Fibroblast of skin of abdomen (primary cell): Measurements from ENCODE around the gene ASIC3.

Experiments used
- DNase-seq: peaks from one replicate; pipeline ENCODE4 v3.0.0-alpha.2; 2013

ASIC3 gene

DNA sequence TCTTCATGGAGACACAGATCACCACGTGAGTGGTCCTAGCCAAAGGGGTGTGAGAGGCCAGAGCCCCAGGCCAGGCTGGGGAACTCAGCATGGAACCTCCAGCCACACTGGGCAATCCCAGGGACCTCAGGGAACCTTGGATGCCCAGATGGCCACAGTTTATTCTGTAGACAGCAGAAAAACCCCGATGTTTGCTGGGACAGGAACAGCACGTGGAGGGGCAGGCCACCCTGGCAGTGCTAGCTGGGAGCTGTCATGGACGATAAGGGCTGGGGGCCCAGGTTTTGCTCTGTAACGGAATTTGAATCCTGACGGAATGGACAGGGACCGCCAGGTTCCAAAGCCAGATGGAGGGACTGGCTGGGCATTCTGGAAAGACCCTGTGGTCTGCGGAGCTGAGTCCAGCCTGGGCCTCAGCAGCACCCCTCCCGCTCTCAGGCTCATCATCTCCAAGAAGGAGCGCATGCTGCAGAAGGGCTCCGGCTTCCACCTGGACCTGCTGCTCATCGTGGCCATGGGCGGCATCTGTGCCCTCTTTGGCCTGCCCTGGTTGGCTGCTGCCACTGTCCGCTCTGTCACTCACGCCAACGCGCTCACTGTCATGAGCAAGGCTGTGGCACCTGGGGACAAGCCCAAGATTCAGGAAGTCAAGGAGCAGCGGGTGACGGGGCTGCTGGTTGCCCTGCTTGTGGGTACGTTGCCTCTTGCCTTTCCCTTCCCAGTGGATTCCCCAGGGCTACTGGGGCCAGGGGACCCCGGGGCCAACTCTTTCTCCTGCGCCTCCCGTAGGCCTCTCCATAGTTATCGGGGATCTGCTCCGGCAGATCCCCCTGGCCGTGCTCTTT is 26.7 kb downstream of the ASIC3 start:
- DNase-seq = no peak

DNA sequence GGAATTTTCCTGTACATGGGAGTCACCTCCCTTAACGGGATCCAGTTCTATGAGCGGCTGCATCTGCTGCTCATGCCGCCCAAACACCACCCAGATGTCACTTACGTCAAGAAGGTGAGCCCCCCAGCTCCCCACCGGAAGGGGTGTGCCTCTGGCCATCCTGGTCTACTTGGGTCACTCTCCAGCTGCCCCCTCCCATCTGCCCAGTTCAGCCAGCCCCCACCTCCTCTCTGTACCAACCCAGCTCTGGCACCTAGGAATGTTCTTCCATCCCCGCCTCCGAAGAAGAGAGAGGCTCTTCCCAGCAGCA is 27.3 kb downstream of the ASIC3 start:
- DNase-seq = no peak

DNA sequence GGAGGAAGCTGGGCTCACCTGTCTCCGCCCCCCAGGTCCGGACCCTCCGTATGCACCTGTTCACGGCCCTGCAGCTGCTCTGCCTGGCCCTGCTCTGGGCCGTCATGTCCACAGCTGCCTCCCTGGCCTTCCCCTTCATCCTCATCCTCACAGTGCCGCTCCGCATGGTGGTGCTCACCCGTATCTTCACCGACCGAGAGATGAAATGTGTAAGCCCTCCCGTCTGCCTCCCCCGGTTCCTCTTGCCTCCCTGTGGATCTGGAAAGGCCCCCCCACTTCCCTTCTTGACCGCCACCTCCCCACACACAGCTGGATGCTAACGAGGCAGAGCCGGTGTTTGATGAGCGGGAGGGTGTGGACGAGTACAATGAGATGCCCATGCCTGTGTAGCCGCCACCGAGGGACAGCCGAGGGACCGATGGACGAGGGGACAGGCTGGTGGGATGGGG is 27.7 kb downstream of the ASIC3 start:
- no peak for DNase-seq

DNA sequence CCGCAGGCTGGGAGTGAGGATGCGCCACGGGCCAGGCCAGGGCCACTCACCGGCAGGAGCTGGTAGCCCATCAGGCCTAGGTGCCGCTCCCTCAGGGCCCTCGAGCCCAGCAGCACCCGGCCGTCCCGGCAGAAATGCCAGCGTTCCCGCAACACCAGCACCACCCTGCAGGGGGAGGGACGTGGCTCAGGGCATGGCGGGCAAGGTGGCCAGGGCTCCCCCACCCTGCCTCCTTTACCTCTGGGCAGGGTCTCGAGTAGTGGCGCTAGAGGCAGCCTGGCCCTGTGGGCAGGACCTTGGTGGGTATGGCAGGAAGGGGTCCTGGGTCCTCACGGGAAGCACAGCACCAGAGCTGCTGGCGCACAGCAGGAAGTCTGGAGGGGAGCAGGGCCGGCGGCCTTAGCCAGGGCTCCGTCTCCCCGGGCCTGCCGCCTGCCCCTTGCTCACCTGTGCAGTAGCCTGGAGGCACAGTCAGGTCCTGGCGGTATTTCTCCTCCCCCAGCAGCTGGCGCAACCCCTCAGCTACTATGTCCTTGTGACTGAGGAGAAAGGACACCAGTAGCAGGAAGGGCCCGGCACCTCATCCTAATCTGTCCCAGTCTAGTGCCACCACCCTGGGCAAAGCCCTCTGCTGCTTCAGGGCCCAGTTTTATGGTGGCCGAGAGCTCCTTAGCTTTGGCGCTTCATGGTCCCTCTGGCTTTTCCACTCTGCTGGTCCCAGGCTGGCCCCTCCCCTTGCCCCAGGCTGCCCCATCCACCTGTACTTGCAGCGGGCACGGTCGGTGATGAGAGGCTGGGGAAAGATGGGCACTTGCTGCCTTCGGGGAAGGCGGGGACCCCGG is 28.8 kb downstream of the ASIC3 start:
- DNase-seq = no peak

DNA sequence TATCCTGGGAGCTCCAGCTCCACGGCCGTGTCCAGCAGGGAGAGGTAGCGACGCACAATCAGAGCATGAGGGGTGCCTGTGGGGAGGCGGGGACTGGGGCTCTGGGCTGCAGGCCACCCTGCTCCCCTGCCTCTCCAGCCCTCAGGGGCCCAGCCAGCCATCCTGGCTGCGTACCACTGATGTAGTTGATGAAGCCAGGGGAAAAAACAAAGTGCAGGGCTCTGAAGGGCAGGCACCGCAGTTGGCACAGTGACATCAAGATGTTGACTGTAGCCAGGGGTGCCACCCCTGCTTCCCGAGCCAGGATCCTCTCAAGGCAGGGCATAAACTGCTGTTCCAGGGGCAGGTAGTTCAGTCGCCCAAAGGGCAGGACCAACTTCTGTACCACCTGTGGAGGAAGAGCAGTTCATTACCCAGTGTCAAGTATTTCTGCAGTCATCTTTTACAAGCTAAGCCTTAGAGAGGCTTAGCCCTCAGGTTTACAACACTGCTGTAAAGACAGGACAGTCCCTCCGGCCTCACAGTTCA is 29.4 kb downstream of the ASIC3 start:
- no peak for DNase-seq

DNA sequence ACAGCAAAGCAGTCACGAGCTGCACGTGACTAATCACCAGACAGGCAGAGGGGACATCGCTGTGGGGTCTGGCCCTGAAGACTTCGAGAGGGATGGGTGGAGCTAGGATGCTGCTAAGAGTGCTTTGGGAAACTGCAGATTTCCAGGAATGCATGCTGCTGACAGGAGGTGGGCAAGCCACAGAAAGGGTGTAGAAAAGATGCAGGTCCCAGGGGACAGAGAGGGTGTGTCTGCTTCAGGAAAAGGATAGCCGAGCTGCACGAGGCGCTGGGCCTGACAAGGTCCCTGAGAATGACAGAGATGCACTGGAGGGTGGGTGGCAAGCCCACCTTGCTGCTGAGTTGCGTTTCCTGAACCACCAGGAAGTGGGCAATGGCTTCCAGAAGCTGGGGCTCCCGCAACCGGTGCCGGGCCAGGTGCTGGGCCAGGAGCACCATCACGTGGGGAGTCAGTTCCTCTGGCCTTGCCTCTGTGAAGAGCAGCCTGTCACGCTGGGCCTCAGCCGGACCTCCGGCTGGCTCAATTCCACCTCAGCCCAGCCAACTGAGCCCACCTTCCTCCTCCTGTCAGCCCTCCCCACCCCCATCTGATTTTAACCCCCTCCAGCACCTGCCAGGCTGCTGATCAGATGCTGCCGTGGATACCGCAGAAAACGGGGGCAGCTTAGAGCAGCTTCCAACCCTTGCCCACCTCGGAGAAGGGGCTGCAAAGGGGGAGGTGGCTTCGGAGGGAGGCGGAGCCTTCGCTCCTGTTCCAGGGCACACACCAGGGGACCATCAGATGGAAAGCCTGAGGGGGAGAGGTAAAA is 30.1 kb downstream of the ASIC3 start:
- no peak for DNase-seq

DNA sequence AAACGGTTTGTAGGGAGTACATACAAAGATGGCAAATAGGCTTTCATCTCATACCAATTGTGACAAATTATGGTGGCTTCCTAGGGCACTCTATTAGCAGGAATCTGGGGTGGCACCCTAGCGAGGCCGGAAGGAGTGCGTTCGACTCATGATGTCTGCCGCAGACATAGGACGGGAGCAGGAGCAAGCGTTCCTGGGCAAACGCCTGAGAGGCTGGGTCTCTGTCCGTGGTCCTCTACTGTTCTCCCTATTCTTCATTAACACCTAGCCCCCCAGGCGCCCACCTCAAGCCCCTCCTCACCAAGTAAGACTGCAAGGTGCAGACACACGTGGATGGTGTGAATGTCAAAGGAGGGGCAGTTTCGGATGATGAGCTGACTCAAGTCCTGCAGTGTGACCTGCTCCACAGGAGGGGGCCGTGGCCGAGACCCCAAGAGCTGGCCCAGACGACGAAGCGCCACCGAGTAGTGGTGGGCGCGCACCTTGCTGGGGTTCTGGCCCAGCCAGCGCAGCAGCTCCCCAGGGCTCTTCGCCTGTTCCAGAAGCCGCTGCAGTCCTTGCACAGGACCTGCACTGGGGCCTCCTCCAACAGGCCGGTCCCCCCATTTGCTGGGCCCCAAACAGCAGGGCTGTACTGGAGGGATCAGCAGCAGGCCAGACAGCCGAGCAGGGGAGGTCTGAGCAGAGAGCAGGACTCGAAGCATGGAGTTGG is 31.0 kb downstream of the ASIC3 start:
- no peak for DNase-seq

DNA sequence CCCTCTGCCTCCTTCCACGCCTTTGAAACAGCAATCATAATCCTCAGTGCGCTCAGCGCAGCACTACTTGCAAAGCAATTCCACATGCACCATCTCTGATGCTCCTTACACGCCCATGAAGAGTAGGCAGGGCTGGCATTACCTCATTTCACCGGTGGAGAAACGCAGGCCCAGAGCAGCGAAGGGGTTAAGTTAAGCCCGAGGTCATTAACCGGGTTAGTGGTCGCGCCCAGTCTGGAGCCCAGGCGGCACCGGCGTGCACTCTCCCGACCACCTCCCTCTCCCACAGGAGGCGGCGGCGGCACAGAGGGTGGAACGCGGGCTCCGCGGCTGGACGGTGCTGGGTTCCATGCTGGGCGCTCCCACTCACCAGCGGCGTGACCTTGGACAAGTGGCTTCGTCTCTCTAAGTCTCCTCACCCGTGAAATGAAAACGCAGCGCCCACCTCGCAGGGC is 31.8 kb downstream of the ASIC3 start:
- DNase-seq = no peak

DNA sequence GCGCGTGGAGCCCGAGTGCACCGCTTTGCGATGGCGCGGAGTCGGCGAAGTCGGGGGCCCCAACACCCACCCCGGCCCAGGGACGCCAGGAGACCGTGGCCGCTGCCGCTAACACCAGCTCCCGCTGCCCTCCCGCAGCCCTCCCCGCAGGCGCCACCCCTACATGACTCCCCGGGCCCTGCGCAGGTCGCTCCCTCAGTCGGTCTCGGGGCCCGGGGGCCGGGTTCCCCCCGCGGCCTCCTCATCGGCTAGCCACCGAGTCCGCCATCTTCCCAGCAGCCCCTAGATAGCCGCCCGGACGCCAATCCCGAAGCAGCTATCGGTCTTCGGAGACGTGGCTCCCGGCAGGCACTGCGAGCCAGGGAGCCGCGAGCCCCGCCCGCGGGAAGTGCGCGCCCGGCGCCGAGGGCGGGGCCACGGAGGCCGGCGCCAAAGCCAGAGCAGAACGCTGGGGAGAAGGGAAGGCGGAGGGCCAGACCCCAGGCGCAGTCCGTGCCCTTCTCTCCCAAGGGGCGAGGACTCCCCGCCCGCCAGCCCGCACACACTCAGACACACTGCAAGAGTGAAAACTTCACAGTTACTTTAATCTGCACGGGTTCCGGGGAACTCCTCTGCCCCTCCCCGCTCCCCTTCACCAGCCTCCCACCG is 32.3 kb downstream of the ASIC3 start, which contains the start of gene FASTK:
Gene FASTK, minus strand, starts transcription at position 288 of the 648 bp plus-strand sequence. Its CDS starts 43 bp downstream, at position 245.
- DNase-seq = peak; percentile 91

DNA sequence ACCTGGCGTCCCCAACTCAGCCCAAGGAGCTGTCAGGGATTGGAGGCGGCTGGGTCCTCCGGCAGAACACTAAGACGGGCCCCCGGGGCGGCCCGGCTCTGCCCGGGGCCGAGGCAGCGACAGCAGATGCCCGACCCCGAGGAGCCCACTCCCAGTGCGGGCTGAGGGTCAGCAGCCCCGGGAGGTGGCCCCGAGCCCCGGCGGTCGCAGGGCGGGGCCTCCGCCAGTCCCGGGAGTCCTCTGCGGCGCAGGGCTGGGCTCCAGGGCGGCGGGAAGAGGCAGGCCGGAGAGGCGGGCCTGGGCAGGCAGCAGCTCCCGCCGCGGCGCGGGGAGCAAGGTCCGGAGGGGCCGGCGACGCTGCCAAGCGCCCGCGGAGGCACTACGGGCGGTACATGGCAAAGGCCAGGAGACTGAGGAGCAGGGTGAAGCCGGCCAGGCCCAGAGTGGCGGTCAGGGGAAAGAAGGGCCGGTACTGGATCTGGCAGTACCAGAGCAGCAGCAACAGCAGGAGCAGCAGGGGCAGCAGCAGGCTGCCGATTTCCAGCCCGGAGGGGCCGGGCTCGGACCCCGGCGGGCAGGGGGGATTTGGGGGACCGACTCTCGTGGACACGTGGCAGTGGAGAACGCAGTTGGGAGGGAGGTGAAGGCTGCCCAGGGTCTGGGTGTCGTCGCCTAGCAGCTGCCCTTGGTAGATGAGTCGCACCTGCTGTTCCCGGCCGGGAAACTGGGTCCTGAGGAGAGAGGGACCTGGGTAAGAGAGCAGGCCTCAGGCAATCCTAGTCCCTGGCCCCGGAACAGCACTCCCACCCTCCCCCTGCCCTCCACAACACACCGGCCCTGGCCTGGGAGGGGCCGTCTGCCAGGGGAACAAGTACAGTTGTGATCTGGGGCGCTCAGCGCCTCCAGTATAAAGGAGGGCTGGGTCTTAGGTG is 33.1 kb downstream of the ASIC3 start:
- DNase-seq = no peak

DNA sequence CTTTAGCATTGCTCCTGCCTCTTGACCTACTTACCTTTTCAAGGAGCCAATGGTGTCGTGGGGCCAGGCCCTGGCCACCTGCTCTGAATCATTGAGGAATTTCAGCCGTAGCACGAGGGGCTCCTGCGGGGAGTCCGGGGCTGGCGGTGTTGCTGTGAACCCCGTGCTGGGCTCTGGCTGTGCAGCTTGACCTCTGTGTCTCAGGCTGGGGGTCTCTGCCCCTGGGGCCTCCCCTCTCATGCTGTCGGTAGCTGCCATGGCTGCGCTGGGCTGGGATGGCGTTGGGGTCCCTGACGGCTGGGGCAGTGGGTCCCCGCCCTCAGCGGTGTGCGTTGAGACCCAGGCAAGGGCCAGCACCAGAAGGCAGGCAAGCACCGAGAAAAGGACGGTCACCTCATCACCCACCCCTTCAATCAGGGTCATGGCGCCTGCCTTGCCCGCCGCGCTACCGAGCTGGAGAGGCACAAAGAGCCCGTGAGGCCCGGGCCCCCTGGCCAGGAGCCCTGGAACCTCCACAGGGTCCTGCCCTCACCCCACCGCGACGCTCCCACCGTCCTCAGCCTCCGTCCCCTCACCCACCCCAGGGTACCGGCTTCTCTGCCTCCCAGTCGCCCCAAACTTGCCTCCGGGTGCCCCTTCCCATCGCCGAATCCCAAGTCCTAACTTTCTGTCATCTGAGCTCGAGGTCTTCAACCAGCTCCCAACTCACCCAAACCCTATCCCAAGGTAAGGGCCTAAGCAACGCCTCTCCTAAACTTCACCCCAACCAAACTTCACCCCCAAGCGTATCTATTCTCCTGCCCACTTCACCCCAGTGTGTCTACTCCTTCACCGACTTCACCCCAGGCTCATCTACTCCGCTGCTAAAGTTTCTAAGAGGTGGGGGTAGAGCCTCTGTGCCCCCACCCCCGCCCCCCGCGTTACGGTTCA is 34.1 kb downstream of the ASIC3 start:
- no peak for DNase-seq

DNA sequence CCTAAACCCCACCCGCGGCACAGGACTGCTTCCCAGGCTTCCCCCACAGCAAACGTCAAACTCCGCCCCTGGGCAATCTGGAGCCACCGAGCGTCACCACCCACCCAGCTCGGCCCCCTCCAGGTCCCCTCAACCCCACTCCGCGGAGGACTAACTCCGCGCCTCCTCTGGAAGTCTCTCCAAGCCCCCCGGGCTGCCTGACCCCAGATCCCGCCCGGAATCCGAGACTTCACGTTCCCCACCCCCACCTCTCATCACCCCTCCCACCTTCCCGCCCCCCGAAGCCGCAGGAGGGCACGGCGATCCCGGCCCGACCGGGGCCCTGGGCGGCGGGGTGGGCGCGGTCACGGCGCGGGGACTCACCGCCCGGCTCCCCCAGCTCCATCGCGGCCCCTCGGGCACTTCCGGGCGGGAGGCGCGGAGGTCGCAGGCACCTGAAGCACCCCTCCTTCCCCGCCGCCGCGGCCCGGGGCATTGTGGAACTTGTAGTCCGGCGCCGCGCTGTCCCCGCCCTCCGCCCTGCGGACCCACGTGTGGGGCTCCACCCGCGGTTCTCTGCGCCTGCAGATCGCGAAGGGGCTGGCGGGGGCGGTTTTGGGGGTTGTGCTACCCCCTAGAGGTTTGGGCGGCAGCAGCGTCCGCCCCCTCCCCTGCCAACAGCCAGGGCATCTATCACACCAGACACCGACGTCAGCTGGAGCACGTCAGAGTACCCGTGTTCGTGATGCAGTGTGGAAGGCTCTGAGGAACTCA is 34.9 kb downstream of the ASIC3 start, which contains the start of gene TMUB1:
Gene TMUB1, minus strand, starts transcription at position 423 of the 753 bp plus-strand sequence. CDS start 930 bp downstream, outside the sequence.
- DNase-seq = peak; percentile 54

DNA sequence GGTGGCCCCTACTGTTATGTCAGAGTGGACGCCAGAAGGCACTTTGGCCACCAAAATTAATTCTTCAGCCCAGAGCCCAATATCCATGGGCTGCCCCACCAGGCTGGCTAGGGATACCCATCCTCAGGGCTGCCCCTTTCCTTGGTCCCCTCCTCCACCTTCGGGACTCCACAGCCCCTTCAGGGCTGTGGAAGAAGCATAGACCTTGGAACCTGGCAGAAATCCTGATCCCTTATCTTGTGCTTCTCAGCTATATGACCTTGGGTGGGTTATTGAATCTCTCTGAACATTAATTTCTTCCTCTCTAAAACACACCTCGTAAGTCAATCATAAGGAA is 35.5 kb downstream of the ASIC3 start:
- no peak for DNase-seq

DNA sequence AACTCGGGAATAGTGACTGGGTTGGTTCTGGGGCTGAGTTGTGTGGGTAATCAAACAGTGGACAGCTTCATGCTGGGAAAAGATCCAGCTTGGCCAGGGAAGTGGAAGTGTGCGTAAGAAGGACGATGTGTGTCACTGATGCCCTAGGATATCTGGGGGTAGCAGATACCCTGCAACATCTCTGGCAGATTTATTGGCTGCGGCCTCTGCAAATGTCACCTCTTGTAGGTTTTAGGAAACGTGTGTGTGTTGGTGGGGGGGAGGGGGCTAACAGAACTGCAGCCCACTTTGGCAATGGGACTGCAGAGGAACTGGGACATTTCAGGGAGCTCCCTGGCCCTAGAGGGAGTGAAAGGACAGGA is 37.0 kb downstream of the ASIC3 start:
- DNase-seq = no peak

DNA sequence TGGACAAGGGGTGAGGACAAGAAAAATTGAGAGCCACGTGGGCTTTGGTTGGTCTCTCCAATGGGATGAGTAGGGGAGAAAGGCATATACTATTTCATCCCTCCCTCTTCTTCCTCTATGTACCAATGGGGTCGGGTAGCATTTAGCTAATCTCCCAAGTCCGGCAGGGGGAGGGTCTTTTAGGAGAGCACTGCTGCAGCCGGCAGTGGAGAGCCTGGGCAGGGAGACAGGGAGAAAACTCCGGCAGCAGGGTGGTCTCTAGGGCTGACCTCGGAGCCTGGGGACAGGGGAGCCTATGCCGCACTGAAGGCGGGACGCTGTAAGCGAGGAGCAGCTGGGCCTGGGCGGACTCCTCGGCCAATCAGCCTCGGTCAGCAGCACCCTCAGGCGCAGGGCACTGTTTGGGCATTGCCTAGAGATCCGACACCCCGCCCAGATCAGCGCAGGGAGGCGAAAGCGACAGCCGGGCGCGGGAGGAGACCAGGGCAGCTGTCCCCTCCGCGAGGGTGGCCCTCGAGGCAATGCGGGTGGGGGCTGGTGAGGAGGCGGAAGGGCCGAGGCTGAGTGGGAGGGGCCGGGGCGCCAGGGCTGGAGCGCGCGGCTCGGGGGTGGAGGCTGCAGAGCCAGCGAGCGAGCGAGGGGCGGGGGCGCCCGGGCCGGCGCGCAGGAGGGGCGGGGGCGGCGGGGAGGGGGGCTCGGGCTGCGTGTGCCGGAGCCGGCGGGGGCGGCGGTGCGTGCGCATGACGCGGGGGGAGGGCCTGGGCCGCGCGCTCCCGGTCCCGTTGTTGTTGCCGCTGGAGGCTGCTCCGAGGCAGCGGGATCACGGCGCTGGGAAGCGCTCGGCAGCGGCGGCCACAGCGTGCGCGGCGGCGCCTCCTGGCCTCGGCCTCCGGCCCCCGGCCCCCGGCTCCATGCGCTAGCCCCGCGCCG is 37.6 kb downstream of the ASIC3 start, which contains the start of gene AGAP3:
Gene AGAP3, plus strand, starts transcription at position 785 of the 930 bp plus-strand sequence. CDS start 267 bp downstream, outside the sequence.
- peak; percentile 81 for DNase-seq

DNA sequence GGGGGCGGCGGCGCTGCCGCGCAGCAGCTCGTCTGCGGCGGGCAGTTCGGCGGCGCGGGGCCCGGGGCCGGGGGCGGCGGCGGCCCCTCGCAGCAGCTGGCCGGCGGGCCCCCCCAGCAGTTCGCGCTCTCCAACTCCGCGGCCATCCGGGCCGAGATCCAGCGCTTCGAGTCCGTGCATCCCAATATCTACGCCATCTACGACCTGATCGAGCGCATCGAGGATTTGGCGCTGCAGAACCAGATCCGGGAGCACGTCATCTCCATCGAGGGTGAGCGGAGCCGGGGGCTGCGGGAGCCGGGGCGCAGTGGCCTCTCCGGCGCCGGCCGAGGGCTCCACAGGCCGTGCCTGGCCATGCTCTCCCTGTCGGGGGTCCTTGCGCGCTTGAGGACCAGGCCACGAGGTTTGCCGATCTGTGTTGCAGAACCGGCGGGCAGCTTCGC is 38.5 kb downstream of the ASIC3 start:
- DNase-seq = no peak
